GM06990 (cell line): ENCODE data around the gene DRICH1.

Source experiments
- DNase-seq: peaks from one replicate; pipeline ENCODE4 v3.0.0-alpha.2; 2011; ENCODE audit not compliant: insufficient read length; ENCODE audit errors: extremely low read depth
- H3K27me3 ChIP-seq: replicated peaks from 2 replicates; pipeline ENCODE4 v1.6.0; 2011; ENCODE audit warnings: low read length; ENCODE audit not compliant: control insufficient read depth, insufficient read depth
- H3K36me3 ChIP-seq: 2 replicates; pipeline ENCODE4 v1.5.1; 2011; ENCODE audit warnings: low read length; ENCODE audit not compliant: control insufficient read depth, insufficient read depth
- H3K4me3 ChIP-seq: replicated peaks from 2 replicates; pipeline ENCODE4 v1.5.1; 2011; ENCODE audit warnings: low read depth, mild to moderate bottlenecking, control low read depth, low read length
- CTCF ChIP-seq: IDR thresholded peaks from 2 replicates; pipeline ENCODE4 v1.5.1; 2011; ENCODE audit warnings: low read length, control low read depth, mild to moderate bottlenecking, inconsistent platforms; ENCODE audit not compliant: insufficient read depth, poor library complexity, severe bottlenecking

DRICH1 gene

GRCh38 chr22:23613193-23613972 lies 18.7 kb downstream of the DRICH1 start:
- DNase-seq: no peak

DNA sequence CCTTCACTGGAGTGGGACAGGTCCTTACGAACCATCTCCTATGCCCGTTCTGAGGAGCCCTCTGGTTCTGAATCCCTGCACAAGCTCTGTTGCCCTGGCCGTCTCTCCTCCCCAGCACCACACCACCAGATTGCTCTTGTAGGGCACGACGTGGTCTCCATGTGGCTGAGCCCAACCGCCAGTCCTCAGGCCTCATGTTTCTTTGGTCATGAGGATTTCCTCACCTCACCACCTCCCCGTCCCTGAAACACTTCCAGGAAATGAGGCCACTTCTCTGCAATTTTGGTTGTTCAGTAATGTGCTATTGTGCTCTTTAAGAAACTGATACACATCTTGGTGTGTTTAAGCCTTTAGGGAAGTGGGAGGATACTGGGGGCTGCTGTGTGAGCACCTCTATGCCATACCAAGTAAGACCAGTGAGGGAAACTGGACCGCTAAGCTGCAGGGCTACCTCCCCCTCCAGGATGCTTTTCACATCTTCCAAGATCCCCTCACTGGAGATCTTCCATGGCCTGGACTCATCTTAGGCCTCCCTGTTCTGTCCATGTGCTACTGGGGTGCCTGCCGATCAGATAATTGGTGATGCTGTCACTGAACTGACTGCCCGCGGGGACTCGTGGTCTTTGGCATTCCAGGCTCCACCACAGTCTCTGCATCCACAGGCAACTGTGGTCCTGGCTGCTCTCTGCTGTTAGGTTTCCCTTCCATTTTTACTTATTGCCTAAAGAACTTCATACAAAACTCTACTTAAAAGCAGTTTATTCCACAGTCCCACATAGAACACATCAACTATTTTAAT lies 21.9 kb downstream of the DRICH1 start:
- no peaks in the 10 kb centered on the region for H3K36me3 ChIP-seq
- DNase-seq: no peak
- H3K27me3 ChIP-seq: no peaks in the 10 kb centered on the region
- H3K4me3 ChIP-seq: no peak overlapping the region
- no peak for TF ChIP-seq CTCF

More at GRCh38 chr22:23613193-23613972, 18.7 kb downstream of the DRICH1 start:
- no peak overlapping the region for H3K4me3 ChIP-seq
- no peaks in the 10 kb centered on the region for H3K36me3 ChIP-seq
- no peak for TF ChIP-seq CTCF
- H3K27me3 ChIP-seq: no peaks in the 10 kb centered on the region

GRCh38 chr22:23608583-23608982 lies 23.5 kb downstream of the DRICH1 start:
- no peak for DNase-seq
- TF ChIP-seq CTCF: no peak
- no peaks in the 10 kb centered on the region for H3K36me3 ChIP-seq
- H3K4me3 ChIP-seq: no peak overlapping the region
- no peaks in the 10 kb centered on the region for H3K27me3 ChIP-seq

GRCh38 chr22:23606204-23607131 lies 25.7 kb downstream of the DRICH1 start:
- Histone ChIP-seq H3K36me3 (no peaks in the 10 kb centered on the region), H3K4me3 (no peak overlapping the region), H3K27me3 (no peaks in the 10 kb centered on the region; the same call in 1 of the 2 replicates)
- TF ChIP-seq CTCF: no peak
- no peak for DNase-seq

DNA sequence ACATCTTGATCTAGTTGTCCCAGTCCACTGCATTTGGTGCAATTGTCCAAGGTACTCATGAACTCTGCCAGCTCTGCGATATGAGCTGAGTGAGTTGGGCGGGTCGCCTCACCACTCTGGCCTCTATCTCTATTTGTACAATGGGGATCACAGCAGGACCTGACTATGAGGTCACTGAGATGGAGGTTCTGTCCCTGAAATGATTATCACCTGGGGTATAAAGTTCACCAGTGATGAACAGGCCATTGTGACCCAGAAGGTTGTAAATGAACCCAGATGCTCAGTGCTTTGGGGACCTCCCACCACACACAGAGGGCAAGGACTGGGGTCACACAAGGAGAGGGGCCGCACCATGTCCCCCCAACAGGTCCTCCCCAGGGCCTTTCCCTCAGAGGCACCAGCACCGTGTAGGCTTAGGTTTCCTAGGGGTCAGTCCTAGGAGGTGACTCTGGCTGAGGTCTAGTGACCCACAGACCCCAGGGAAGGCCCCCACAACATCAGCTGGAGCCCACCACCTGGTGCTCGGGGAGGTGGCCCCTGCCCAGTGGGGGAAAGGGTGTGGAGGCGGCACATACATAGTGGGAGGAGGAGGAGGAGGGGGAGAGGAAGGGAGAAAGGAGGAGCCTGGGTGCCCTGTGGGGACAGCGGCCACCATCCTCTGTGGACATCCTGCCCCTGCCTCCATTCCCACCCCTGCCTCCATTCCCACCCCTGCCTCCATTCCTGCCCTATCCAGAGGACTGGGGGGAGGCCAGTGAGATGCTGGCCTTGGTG lies 27.0 kb downstream of the DRICH1 start:
- Histone ChIP-seq H3K4me3 (no peak overlapping the region), H3K36me3 (no peaks in the 10 kb centered on the region), H3K27me3 (no peaks in the 10 kb centered on the region; the same call in 1 of the 2 replicates)
- no peak for TF ChIP-seq CTCF
- no peak for DNase-seq
